ENCODE measurements around the gene ZCCHC14.

DNA sequence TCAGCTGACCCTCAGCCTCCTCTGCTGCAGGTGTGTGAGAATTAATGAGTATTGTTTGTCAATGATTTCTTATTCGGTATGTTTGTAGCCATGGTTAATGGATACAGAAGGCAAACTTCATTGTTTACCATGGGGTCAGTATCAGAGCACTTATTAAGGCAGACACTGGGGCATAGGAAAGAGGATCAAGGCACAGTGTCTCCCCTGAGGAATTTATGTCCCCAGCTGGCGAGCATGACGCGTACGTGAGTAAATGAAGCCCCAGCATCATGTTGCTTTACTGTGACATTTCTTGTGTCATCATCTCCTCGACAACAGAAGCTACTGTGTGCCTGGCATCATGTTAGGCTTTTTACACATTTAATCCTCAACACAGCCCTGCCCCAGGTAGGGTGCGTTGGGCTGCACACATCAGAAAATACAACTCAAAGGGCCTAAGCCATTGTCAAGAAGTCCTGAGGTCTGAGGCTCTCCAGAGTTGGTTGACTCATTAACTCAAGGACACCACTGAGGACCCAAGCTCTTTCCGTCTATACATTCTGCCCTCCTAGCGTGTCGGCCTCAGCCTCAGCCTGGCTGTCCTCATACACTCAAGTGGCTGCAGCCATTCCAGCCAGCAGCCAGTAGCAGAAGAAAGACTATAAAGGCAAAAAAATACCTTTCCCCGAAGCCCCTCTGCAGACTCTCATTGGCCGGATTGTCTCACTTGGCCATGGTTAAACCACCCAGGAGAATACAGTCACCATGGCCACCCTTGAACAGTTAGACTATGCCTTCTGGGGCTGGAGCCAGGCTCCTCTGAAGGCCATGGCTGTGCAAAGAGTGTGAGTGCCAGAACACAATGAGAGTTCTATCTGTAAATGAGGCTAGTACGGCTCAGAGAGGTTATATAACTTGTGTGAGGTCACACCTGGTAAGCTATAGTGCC, 13.9 kb upstream of the ZCCHC14 start:
- TF ChIP-seq, protein P1, sequence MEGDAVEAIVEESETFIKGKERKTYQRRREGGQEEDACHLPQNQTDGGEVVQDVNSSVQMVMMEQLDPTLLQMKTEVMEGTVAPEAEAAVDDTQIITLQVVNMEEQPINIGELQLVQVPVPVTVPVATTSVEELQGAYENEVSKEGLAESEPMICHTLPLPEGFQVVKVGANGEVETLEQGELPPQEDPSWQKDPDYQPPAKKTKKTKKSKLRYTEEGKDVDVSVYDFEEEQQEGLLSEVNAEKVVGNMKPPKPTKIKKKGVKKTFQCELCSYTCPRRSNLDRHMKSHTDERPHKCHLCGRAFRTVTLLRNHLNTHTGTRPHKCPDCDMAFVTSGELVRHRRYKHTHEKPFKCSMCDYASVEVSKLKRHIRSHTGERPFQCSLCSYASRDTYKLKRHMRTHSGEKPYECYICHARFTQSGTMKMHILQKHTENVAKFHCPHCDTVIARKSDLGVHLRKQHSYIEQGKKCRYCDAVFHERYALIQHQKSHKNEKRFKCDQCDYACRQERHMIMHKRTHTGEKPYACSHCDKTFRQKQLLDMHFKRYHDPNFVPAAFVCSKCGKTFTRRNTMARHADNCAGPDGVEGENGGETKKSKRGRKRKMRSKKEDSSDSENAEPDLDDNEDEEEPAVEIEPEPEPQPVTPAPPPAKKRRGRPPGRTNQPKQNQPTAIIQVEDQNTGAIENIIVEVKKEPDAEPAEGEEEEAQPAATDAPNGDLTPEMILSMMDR (IDR thresholded peaks at IDR 0.05): no peak
- TF ChIP-seq POLR2A (IDR thresholded peaks at IDR 0.05; ENCODE audit: low read depth): no peak

Measured in esophagus muscularis mucosa (tissue), 3 donors.